Tibial nerve (tissue), 4 donors: ENCODE measurements around the gene MAB21L2.

Experiments used
- EP300 ChIP-seq, 2 donors: sonication (generic); formaldehyde crosslinking; IDR thresholded peaks; one replicate each; pipeline ENCODE4 v1.6.1; 2017; ENCODE audit warnings: antibody characterized with exemption in 2 of 2, mild to moderate bottlenecking in 1 of 2
- POLR2A ChIP-seq, 2 donors: fragments of 450-650 bp; IDR thresholded peaks; one replicate each; pipeline ENCODE4 v1.6.1; 2017; ENCODE audit warnings: antibody characterized with exemption in 2 of 2, mild to moderate bottlenecking in 2 of 2, moderate library complexity in 2 of 2
- TF ChIP-seq, protein P1 (sequence below), 5 experiments: fragments of 200-600 bp in 3 of 5; fragments of 450-650 bp in 2 of 5; sonication (generic) in 3 of 5; IDR thresholded peaks; one replicate each; pipeline ENCODE4 v1.5.1; 2016 to 2019; ENCODE audit warnings: antibody characterized with exemption in 5 of 5, mild to moderate bottlenecking in 3 of 5, moderate library complexity in 2 of 5

DNA sequence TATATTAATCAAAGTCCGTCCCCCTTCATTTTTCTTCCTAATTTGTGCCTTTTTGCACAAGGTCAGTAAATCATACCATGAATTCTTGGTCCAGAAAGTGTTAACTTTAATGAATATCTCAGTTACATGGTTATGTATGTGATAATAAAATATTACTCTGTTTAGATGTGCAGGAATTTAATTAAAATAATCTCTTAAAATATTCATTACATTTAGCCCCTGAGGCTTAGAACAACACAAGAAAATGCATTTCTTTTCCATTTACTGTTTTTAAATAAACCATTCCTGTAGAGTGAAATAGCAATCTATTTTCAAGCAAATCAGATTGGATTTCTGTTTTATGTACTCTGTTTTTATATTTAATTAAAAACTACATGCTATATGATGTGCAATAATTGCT, 17.6 kb downstream of the MAB21L2 start:
- TF ChIP-seq, protein P1, sequence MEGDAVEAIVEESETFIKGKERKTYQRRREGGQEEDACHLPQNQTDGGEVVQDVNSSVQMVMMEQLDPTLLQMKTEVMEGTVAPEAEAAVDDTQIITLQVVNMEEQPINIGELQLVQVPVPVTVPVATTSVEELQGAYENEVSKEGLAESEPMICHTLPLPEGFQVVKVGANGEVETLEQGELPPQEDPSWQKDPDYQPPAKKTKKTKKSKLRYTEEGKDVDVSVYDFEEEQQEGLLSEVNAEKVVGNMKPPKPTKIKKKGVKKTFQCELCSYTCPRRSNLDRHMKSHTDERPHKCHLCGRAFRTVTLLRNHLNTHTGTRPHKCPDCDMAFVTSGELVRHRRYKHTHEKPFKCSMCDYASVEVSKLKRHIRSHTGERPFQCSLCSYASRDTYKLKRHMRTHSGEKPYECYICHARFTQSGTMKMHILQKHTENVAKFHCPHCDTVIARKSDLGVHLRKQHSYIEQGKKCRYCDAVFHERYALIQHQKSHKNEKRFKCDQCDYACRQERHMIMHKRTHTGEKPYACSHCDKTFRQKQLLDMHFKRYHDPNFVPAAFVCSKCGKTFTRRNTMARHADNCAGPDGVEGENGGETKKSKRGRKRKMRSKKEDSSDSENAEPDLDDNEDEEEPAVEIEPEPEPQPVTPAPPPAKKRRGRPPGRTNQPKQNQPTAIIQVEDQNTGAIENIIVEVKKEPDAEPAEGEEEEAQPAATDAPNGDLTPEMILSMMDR (IDR thresholded peaks at IDR 0.05): no peak
- no peak for TF ChIP-seq EP300 (IDR thresholded peaks at IDR 0.05)
- TF ChIP-seq POLR2A (IDR thresholded peaks at IDR 0.05): no peak
